GM10266 (cell line): ENCODE results near the gene NXPH4.
A peak's percentile ranks its signal among the peaks of the same experiment; 100 is the strongest.

Experiments used
- DNase-seq: peaks from one replicate; pipeline ENCODE4 v3.0.0; 2012; ENCODE audit errors: extremely low spot score
- CTCF ChIP-seq: IDR thresholded peaks from 2 replicates; pipeline ENCODE4 v1.5.1; 2012; ENCODE audit warnings: mild to moderate bottlenecking, low read depth; ENCODE audit not compliant: control insufficient read depth, insufficient read depth; ENCODE audit errors: missing control alignments

The NXPH4 gene

GRCh38 chr12:57183939-57184725 lies 32.5 kb upstream of the NXPH4 start:
- no peak for TF ChIP-seq CTCF
- no peak for DNase-seq

DNA sequence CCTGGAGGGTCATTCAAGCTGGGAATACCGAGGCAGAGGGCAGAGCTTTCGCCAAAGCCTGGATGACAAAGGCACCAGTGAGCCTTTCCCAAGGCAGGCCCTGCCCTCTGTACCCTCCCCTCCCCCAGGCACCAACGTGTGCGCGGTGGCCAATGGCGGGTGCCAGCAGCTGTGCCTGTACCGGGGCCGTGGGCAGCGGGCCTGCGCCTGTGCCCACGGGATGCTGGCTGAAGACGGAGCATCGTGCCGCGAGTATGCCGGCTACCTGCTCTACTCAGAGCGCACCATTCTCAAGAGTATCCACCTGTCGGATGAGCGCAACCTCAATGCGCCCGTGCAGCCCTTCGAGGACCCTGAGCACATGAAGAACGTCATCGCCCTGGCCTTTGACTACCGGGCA lies 31.2 kb upstream of the NXPH4 start:
- DNase-seq: no peak
- TF ChIP-seq CTCF: no peak

DNA sequence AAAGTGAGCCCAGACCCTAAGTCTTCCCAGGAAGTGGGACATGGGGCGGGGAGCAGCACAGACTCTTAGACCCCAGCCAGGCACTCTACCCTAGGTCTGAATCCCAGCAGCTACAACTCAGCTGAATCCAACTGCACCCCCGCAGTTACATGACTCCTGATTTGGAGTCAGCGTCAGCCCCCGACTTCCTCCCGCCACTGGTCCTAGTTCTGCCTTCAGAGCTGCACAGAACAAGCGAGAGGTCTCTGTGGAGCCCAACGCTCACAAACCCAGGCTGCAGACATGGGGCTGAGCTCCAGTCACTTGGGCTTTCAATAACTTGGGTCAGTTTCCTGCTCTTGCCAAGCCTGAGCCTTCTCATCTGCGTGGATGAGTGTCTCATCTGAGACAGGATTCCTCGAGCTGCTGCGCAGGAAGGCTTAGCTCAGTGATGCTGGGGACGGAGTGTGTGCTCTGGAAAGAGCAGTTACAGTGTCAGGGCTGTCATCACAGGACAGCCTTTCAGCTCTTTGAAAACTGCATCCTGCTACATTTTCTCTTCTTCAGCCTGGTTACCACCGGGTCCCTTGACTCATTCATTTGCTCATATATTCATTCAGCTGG lies 30.6 kb upstream of the NXPH4 start:
- no peak for DNase-seq
- no peak for TF ChIP-seq CTCF

DNA sequence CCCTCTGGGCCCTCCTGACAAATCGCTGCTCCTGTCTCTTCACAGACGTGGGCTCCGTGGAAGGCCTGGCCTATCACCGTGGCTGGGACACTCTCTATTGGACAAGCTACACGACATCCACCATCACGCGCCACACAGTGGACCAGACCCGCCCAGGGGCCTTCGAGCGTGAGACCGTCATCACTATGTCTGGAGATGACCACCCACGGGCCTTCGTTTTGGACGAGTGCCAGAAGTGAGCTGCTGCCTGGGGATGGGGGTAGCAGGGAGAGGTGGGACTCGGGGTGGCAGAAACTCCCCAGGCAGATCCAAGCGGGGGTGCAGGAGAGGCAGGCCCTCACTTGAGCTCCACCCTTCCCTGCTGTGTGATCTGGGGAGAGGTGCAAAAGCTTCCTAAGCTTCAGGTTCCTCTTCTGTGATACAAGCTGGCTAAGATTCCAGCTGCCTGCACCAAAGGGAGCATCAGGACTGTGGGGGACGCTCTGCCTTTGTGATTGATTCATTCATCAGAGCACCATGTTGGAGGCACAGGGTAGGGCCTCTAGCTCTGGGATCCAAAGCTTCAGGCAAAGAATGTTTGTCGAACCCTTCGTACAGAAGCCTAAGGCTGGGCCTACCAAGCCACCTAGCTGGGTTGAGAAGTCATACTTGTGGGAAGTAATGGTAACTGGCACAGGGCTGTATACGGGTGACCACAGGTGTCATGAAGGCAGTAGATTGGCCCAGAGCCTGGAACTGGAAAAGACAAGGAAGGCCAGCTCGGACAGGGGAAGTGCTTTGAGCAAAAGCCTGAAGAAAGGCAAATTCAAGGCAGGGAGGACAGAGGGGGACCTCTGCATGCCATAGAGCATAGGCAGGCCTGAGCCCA lies 29.1 kb upstream of the NXPH4 start:
- TF ChIP-seq CTCF: no peak
- DNase-seq: no peak

GRCh38 chr12:57188090-57188425 lies 28.5 kb upstream of the NXPH4 start:
- DNase-seq: peak; percentile 48
- no peak for TF ChIP-seq CTCF

GRCh38 chr12:57190037-57190436 lies 26.6 kb upstream of the NXPH4 start:
- TF ChIP-seq CTCF: no peak
- no peak for DNase-seq
